H1 (cell line): Measurements from ENCODE around the gene RMND1.

Source experiments
- CBX5 ChIP-seq: fragments of 300-800, 300-1000 bp; sonication (generic); IDR thresholded peaks from 2 replicates; pipeline ENCODE4 v1.7.1; 2016; ENCODE audit warnings: antibody characterized with exemption, low read length, low read depth
- CBX8 ChIP-seq: fragments of 300-800, 300-1000 bp; sonication (generic); IDR thresholded peaks from 2 replicates; pipeline ENCODE4 v1.7.1; 2016; ENCODE audit warnings: low read depth, low read length, borderline replicate concordance
- CTBP2 ChIP-seq: IDR thresholded peaks from 2 replicates; pipeline ENCODE4 v1.7.0; 2011; ENCODE audit warnings: borderline replicate concordance, mild to moderate bottlenecking, moderate library complexity, mixed read lengths, low read length; ENCODE audit not compliant: insufficient read depth, insufficient read length
- RXRA ChIP-seq: IDR thresholded peaks from 2 replicates; pipeline ENCODE4 v1.6.1; 2011; ENCODE audit warnings: low read depth, mild to moderate bottlenecking, low read length, moderate library complexity; ENCODE audit not compliant: insufficient read depth
- SP2 ChIP-seq: IDR thresholded peaks from 2 replicates; pipeline ENCODE4 v1.6.1; 2012; ENCODE audit warnings: mild to moderate bottlenecking, low read length, inconsistent platforms
- TBP ChIP-seq: IDR thresholded peaks from 2 replicates; pipeline ENCODE4 v1.6.1; 2011; ENCODE audit warnings: low read depth, low read length, improper control_type of control experiment
- USF2 ChIP-seq: IDR thresholded peaks from 2 replicates; pipeline ENCODE4 v1.6.1; 2011; ENCODE audit warnings: low read length, improper control_type of control experiment
- ZNF274 ChIP-seq: IDR thresholded peaks from 2 replicates; pipeline ENCODE4 v1.7.0; 2012; ENCODE audit warnings: low read length, borderline replicate concordance; ENCODE audit errors: extremely low read depth
- TF ChIP-seq, protein P1 (sequence below), 3 experiments: IDR thresholded peaks; 1 replicate in 2 of 3; 2 replicates in 1 of 3; pipeline versions ENCODE4 v1.5.1 to v1.6.1; 2011; ENCODE audit warnings: low read length in 3 of 3, mild to moderate bottlenecking in 3 of 3, inconsistent platforms in 2 of 3, low read depth in 1 of 3, moderate library complexity in 1 of 3; ENCODE audit not compliant: insufficient read depth in 1 of 3; ENCODE audit errors: control extremely low read depth in 1 of 3

- TF ChIP-seq USF2 (no peak), SP2 (no peak), ZNF274 (no peak), CBX8 (no peak), RXRA (no peak), CTBP2 (no peak), TBP (no peak), CBX5 (no peak)
- TF ChIP-seq, protein P1, sequence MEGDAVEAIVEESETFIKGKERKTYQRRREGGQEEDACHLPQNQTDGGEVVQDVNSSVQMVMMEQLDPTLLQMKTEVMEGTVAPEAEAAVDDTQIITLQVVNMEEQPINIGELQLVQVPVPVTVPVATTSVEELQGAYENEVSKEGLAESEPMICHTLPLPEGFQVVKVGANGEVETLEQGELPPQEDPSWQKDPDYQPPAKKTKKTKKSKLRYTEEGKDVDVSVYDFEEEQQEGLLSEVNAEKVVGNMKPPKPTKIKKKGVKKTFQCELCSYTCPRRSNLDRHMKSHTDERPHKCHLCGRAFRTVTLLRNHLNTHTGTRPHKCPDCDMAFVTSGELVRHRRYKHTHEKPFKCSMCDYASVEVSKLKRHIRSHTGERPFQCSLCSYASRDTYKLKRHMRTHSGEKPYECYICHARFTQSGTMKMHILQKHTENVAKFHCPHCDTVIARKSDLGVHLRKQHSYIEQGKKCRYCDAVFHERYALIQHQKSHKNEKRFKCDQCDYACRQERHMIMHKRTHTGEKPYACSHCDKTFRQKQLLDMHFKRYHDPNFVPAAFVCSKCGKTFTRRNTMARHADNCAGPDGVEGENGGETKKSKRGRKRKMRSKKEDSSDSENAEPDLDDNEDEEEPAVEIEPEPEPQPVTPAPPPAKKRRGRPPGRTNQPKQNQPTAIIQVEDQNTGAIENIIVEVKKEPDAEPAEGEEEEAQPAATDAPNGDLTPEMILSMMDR (IDR thresholded peaks at IDR 0.05; ENCODE audit: control extremely low read depth in 1 of 3, insufficient read depth in 1 of 3, low read depth in 1 of 3, low read length in 3 of 3): no peak
Measured at GRCh38 chr6:151441390-151442166, 10.3 kb downstream of the RMND1 start.
